K562 (cell line): ENCODE measurements around the gene PRPSAP2. TPM values are rescaled to one million over a fixed set of nuclear protein-coding genes. Genes with fewer than 3 reads are reported as not detected.

ENCODE experiments used
- ARID2 ChIP-seq: fragments of 450-650 bp; IDR thresholded peaks from 2 replicates; pipeline ENCODE4 v1.6.1; 2017; ENCODE audit warnings: antibody characterized with exemption, mild to moderate bottlenecking
- ARID4B ChIP-seq: sonication (generic); formaldehyde crosslinking; IDR thresholded peaks from 2 replicates; pipeline ENCODE4 v1.8.0; 2022; ENCODE audit warnings: mild to moderate bottlenecking, missing genetic modification reagents
- ATF1 ChIP-seq, 2 experiments: fragments of 450-650 bp in 1 of 2; IDR thresholded peaks; 2 replicates each; pipeline ENCODE4 v1.6.1; 2016; ENCODE audit warnings: missing compliant biosample characterization in 1 of 2, missing genetic modification characterization in 1 of 2
- CREM ChIP-seq: IDR thresholded peaks from 2 replicates; pipeline ENCODE4 v1.6.1; 2014; ENCODE audit warnings: antibody characterized with exemption, low read depth
- IRF1 ChIP-seq: sonication (generic); formaldehyde crosslinking; IDR thresholded peaks from 2 replicates; pipeline ENCODE4 v1.8.0; 2022; ENCODE audit warnings: missing genetic modification reagents, mild to moderate bottlenecking, borderline replicate concordance
- KLF6 ChIP-seq: fragments of 250-450 bp; sonication (Bioruptor Pico); IDR thresholded peaks from 2 replicates; pipeline ENCODE4 v1.4.0; 2020; ENCODE audit warnings: mild to moderate bottlenecking, moderate library complexity, borderline replicate concordance
- MYC ChIP-seq, 2 experiments: fragments of 250-450 bp in 1 of 2; sonication (Bioruptor Pico) in 1 of 2; IDR thresholded peaks; 2 replicates each; pipeline versions ENCODE4 v1.5.1 to v1.6.1; 2012 to 2021; ENCODE audit warnings: low read depth in 2 of 2, borderline replicate concordance in 1 of 2, improper control_type of control experiment in 1 of 2, low read length in 1 of 2, mild to moderate bottlenecking in 1 of 2, moderate library complexity in 1 of 2
- NR3C1 ChIP-seq: sonication (generic); formaldehyde crosslinking; IDR thresholded peaks from 2 replicates; pipeline ENCODE4 v1.8.1; 2022; ENCODE audit warnings: missing genetic modification reagents
- POLR3G ChIP-seq: IDR thresholded peaks from 2 replicates; pipeline ENCODE4 v1.6.1; 2011; ENCODE audit not compliant: insufficient read length, insufficient replicate concordance; ENCODE audit errors: extremely low read depth
- PRDM10 ChIP-seq: fragments of 450-650 bp; IDR thresholded peaks from 2 replicates; pipeline ENCODE4 v1.6.1; 2018; ENCODE audit not compliant: partially characterized antibody
- TFAP4 ChIP-seq: sonication (generic); formaldehyde crosslinking; IDR thresholded peaks from 2 replicates; pipeline ENCODE4 v1.8.0; 2022; ENCODE audit warnings: missing genetic modification reagents, mild to moderate bottlenecking, moderate library complexity, borderline replicate concordance
- USF2 ChIP-seq: sonication (generic); formaldehyde crosslinking; IDR thresholded peaks from 2 replicates; pipeline ENCODE4 v1.5.0; 2020; ENCODE audit warnings: missing genetic modification reagents
- WHSC1 ChIP-seq: IDR thresholded peaks from one replicate; pipeline ENCODE4 v1.6.1; 2012; ENCODE audit warnings: low read length, control low read depth, inconsistent platforms
- ZNF3 ChIP-seq: fragments of 250-450 bp; sonication (Bioruptor Pico); IDR thresholded peaks from 2 replicates; pipeline ENCODE4 v1.5.0; 2021; ENCODE audit warnings: mild to moderate bottlenecking, moderate library complexity
- ZNF77 ChIP-seq: fragments of 250-450 bp; sonication (Bioruptor Pico); IDR thresholded peaks from 2 replicates; pipeline ENCODE4 v1.5.0; 2020
- ZNF79 ChIP-seq: fragments of 250-450 bp; sonication (Bioruptor Pico); IDR thresholded peaks from 2 replicates; pipeline ENCODE4 v1.4.0; 2020; ENCODE audit warnings: low read depth, mild to moderate bottlenecking, moderate library complexity
- polyA plus RNA-seq, 8 experiments: library from polyadenylated mRNA; depleted of rRNA in 4 of 8; stranded (reverse) in 5 of 8; unstranded in 3 of 8; fragments of >200 nt; fragmentation: Nextera tagmentation in 2 of 8; fragmentation: Illumina TruSeq in 1 of 8; extraction: Ambion mirVana in 2 of 8; extraction: Trizol in 1 of 8; gene quantifications; 2 replicates each; pipeline versions ENCODE4 v1.2.1 to v1.2.3, GENCODE V29; 2011 to 2014; ENCODE audit warnings: inconsistent platforms in 1 of 8, missing spikeins in 1 of 8
- total RNA-seq, 7 experiments: library from RNA; depleted of rRNA in 6 of 7; stranded (reverse); fragments of >200 nt in 6 of 7; fragmentation: Illumina TruSeq in 2 of 7; extraction: Trizol in 2 of 7; gene quantifications; 2 replicates each; pipeline versions ENCODE4 v1.2.1 to v1.2.3, GENCODE V29; 2011 to 2021; ENCODE audit warnings: low replicate concordance in 1 of 7

PRPSAP2 gene
- total and polyA plus RNA-seq, 9 of the 15 experiments (the other 6 are each of a cell fraction or from before 2014, with no cell fraction given), result 15.5 to 56.7 (median 35.7) TPM

GRCh38 chr17:18960803-18961511, 103.0 kb downstream of the PRPSAP2 start (continued):
- TF ChIP-seq ARID4B (CRISPR knock-in tag) (no peak), WHSC1 (no peak), ATF1 (CRISPR knock-in tag; IDR thresholded peaks at IDR 0.05) (no peak), ATF1 (tag; IDR thresholded peaks at IDR 0.05) (no peak), KLF6 (CRISPR knock-in tag) (no peak), IRF1 (CRISPR knock-in tag) (no peak), USF2 (peak; percentile 60), CREM (peak; percentile 16; the same call in 1 of the 2 replicates), MYC (IDR thresholded peaks at IDR 0.05; ENCODE audit: low read depth, low read length) (peak; percentile 42; the same call in 1 of the 2 replicates), MYC (CRISPR knock-in tag; IDR thresholded peaks at IDR 0.05; ENCODE audit: borderline replicate concordance, low read depth) (no peak), ZNF79 (CRISPR knock-in tag) (no peak), ZNF3 (CRISPR knock-in tag) (no peak), TFAP4 (no peak; the same call in 1 of the 2 replicates), POLR3G (no peak), PRDM10 (no peak), ARID2 (peak; percentile 66; the same call in 1 of the 2 replicates), NR3C1 (CRISPR knock-in tag) (no peak), ZNF77 (CRISPR knock-in tag) (no peak)
